Smooth muscle cell (in vitro differentiated cells): ENCODE data around the gene OR6Y1. TPM values are rescaled to one million over a fixed set of nuclear protein-coding genes. Genes with fewer than 3 reads are reported as not detected.

Source experiments
- DNase-seq: peaks from one replicate; lab custom pipeline; 2025; ENCODE audit not compliant: unreplicated experiment; lab: John Stamatoyannopoulos, UW
- H2AFZ ChIP-seq: fragments of 200-600 bp; sonication (generic); 2 replicates; pipeline ENCODE4 v1.6.0; 2016; ENCODE audit warnings: antibody characterized with exemption, low read depth, mild to moderate bottlenecking
- H3F3A ChIP-seq: fragments of 200-600 bp; sonication (generic); 2 replicates; pipeline ENCODE4 v1.6.0; 2017; ENCODE audit warnings: antibody characterized with exemption, low read depth
- H3K27ac ChIP-seq: fragments of 200-600 bp; sonication (generic); 2 replicates; pipeline ENCODE4 v1.5.1; 2016; ENCODE audit warnings: low read depth, mild to moderate bottlenecking
- H3K27me3 ChIP-seq: fragments of 200-600 bp; sonication (generic); 2 replicates; pipeline ENCODE4 v1.6.1; 2016; ENCODE audit warnings: low read depth, mild to moderate bottlenecking
- H3K36me3 ChIP-seq: fragments of 200-600 bp; sonication (generic); 2 replicates; pipeline ENCODE4 v1.5.1; 2016; ENCODE audit warnings: low read depth
- H3K4me1 ChIP-seq: fragments of 200-600 bp; sonication (generic); 2 replicates; pipeline ENCODE4 v1.5.1; 2016; ENCODE audit warnings: low read depth
- H3K4me2 ChIP-seq: fragments of 200-600 bp; sonication (generic); 2 replicates; pipeline ENCODE4 v1.6.0; 2016; ENCODE audit warnings: mild to moderate bottlenecking
- H3K4me3 ChIP-seq: fragments of 200-600 bp; sonication (generic); 2 replicates; pipeline ENCODE4 v1.5.1; 2016; ENCODE audit warnings: mild to moderate bottlenecking
- H3K79me2 ChIP-seq: fragments of 200-600 bp; sonication (generic); 2 replicates; pipeline ENCODE4 v1.6.0; 2016; ENCODE audit warnings: low read depth, mild to moderate bottlenecking
- H3K9ac ChIP-seq: fragments of 200-600 bp; sonication (generic); 2 replicates; pipeline ENCODE4 v1.6.0; 2016; ENCODE audit warnings: low read depth
- H3K9me3 ChIP-seq: fragments of 200-600 bp; sonication (generic); replicated peaks from 2 replicates; pipeline ENCODE4 v1.5.1; 2016; ENCODE audit warnings: low read depth
- H4K20me1 ChIP-seq: fragments of 200-600 bp; sonication (generic); 2 replicates; pipeline ENCODE4 v1.6.0; 2016; ENCODE audit warnings: low read depth
- WGBS: methylation state at CpG from one replicate; pipeline ENCODE4 v1.1.7; 2016; ENCODE audit warnings: low lambda C conversion rate; 5-methylcytosine and 5-hydroxymethylcytosine counted together
- polyA plus RNA-seq: library from polyadenylated mRNA; unstranded; fragments of >200 nt; fragmentation: Nextera tagmentation; extraction: Ambion mirVana; gene quantifications from 2 replicates; pipeline ENCODE4 v1.2.1, GENCODE V29; 2016
- total RNA-seq: library from RNA; depleted of rRNA; stranded (reverse); fragments of >200 nt; gene quantifications from 2 replicates; pipeline ENCODE4 v1.2.3, GENCODE V29; 2014
- TF ChIP-seq, protein P1 (sequence below): fragments of 200-600 bp; sonication (generic); IDR thresholded peaks from 2 replicates; pipeline ENCODE4 v1.5.1; 2017; ENCODE audit warnings: borderline replicate concordance, mild to moderate bottlenecking, antibody characterized with exemption; ENCODE audit not compliant: insufficient read depth, poor library complexity, severe bottlenecking

The OR6Y1 gene
- total and polyA plus RNA-seq, 2 experiments from 2014 or later = not detected

DNA sequence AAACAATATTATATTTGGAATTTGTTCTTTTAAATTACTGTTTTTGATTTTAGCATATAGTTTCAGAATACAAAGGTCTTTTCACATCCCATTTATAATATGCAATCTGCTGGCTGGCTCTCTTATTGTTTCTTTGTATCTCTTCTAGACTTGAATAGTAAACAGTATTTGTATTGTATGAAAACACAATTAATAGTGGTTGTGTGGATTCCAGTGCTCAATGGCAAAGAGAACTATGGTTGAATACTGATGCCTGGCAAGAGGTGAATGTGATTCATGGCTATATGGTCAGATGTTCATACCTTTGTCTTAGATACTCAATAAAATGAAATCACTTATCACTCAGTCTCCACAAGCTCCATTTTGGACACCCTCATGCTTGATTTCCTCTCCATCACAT, 37.2 kb downstream of the OR6Y1 start:
- Histone ChIP-seq H3K36me3 (no peaks in the 10 kb centered on the region), H3K79me2 (no peaks in the 10 kb centered on the region), H2AFZ (no peak overlapping the region), H3K4me1 (no peaks in the 10 kb centered on the region), H3K27ac (no peak overlapping the region), H4K20me1 (no peaks in the 10 kb centered on the region), H3F3A (no peaks in the 10 kb centered on the region), H3K9me3 (no peaks in the 10 kb centered on the region), H3K4me2 (no peak overlapping the region), H3K9ac (no peak overlapping the region), H3K4me3 (no peak overlapping the region), H3K27me3 (no peaks in the 10 kb centered on the region)
- DNase-seq = no peak
- TF ChIP-seq, protein P1, sequence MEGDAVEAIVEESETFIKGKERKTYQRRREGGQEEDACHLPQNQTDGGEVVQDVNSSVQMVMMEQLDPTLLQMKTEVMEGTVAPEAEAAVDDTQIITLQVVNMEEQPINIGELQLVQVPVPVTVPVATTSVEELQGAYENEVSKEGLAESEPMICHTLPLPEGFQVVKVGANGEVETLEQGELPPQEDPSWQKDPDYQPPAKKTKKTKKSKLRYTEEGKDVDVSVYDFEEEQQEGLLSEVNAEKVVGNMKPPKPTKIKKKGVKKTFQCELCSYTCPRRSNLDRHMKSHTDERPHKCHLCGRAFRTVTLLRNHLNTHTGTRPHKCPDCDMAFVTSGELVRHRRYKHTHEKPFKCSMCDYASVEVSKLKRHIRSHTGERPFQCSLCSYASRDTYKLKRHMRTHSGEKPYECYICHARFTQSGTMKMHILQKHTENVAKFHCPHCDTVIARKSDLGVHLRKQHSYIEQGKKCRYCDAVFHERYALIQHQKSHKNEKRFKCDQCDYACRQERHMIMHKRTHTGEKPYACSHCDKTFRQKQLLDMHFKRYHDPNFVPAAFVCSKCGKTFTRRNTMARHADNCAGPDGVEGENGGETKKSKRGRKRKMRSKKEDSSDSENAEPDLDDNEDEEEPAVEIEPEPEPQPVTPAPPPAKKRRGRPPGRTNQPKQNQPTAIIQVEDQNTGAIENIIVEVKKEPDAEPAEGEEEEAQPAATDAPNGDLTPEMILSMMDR = no peak

DNA sequence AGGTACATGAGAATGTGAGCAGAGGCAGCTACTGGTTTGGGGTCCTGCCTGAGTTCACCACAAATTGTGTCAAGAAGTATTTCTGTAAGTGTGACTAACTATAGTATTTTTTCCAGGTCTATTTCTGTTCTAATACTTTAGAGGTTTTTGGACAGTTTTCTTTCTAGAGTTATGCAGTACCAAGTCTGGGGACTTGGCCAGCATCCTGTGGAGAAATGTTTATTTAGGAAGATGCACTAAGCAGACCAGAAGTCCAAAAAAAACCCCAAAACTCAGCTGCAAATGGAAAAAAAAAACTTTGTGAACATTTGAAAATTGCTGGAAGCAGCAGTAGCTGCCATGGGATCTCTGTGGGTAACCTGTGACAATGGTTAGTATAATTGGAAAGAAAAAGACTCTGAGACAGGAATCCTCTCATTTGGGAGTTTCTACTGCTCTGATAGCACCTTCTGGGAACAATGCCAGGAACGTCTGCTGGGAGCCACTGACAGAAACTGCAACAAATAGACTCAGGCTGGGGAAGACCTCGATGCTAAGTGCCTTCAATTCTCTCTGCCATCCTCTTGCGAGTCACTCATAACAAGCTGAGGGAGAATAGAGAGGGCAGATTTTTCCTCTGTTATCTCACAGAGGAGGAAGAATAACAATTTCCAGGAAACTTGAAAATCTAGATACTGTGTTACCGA, 44.6 kb downstream of the OR6Y1 start:
- H3K79me2 ChIP-seq = no peaks in the 10 kb centered on the region
- H3K9ac ChIP-seq = no peak overlapping the region
- H3K9me3 ChIP-seq = no peaks in the 10 kb centered on the region
- TF ChIP-seq, protein P1 = no peak
- no peak overlapping the region for H3K4me3 ChIP-seq
- H3K36me3 ChIP-seq = no peaks in the 10 kb centered on the region
- no peaks in the 10 kb centered on the region for H4K20me1 ChIP-seq
- 52% methylated on average over 4 of the region's 4 CpGs for WGBS
- no peak overlapping the region for H3K27ac ChIP-seq
- H3K4me1 ChIP-seq = peaks cover 6% of the 10 kb centered on the region
- no peaks in the 10 kb centered on the region for H3F3A ChIP-seq
- H3K27me3 ChIP-seq = no peaks in the 10 kb centered on the region
- no peak overlapping the region for H3K4me2 ChIP-seq
- peak overlapping the region; percentile 3 for H2AFZ ChIP-seq
- DNase-seq = no peak

GRCh38 chr1:158507511-158507910, 46.7 kb downstream of the OR6Y1 start:
- H3K79me2 ChIP-seq = no peaks in the 10 kb centered on the region
- TF ChIP-seq, protein P1 = no peak
- no peaks in the 10 kb centered on the region for H3K36me3 ChIP-seq
- H2AFZ ChIP-seq = no peak overlapping the region
- 90% methylated on average over 2 of the region's 2 CpGs for WGBS
- H3F3A ChIP-seq = no peaks in the 10 kb centered on the region
- no peak overlapping the region for H3K9ac ChIP-seq
- H4K20me1 ChIP-seq = no peaks in the 10 kb centered on the region
- no peak for DNase-seq
- H3K4me1 ChIP-seq = peaks cover 6% of the 10 kb centered on the region
- no peak overlapping the region for H3K4me2 ChIP-seq
- H3K4me3 ChIP-seq = no peak overlapping the region
- no peak overlapping the region for H3K27ac ChIP-seq
- H3K9me3 ChIP-seq = no peaks in the 10 kb centered on the region
- no peaks in the 10 kb centered on the region for H3K27me3 ChIP-seq

GRCh38 chr1:158506369-158506987, 47.7 kb downstream of the OR6Y1 start:
- Histone ChIP-seq H3K27ac (no peak overlapping the region), H2AFZ (no peak overlapping the region), H3F3A (no peaks in the 10 kb centered on the region), H3K4me2 (no peak overlapping the region), H3K9ac (no peak overlapping the region), H3K4me1 (peaks cover 6% of the 10 kb centered on the region), H3K4me3 (no peak overlapping the region), H3K79me2 (no peaks in the 10 kb centered on the region), H3K27me3 (no peaks in the 10 kb centered on the region), H4K20me1 (no peaks in the 10 kb centered on the region), H3K36me3 (no peaks in the 10 kb centered on the region), H3K9me3 (no peaks in the 10 kb centered on the region)
- WGBS = 56% methylated on average over 1 of the region's 1 CpG
- TF ChIP-seq, protein P1 = peak; percentile 57
- DNase-seq = no peak
